Right atrium auricular region (tissue), 2 donors: ENCODE measurements around the gene AATK. TPM values are rescaled to one million over a fixed set of nuclear protein-coding genes. Genes with fewer than 3 reads are reported as not detected.
A peak's percentile ranks its signal among the peaks of the same experiment; 100 is the strongest.

Source experiments
- DNase-seq: peaks from one replicate; pipeline ENCODE4 v3.0.0-alpha.2; 2019; ENCODE audit warnings: low spot score
- H3K27ac ChIP-seq, 2 donors: fragments of 200-600 bp; sonication (generic); 1 replicate in 1 of 2; 2 replicates in 1 of 2; pipeline ENCODE4 v1.5.1; 2016 to 2019
- H3K27me3 ChIP-seq, 2 donors: fragments of 200-600 bp; sonication (generic); one replicate each; pipeline versions ENCODE4 v1.5.1 to v1.6.0; 2017 to 2019
- H3K36me3 ChIP-seq: fragments of 200-600 bp; sonication (generic); one replicate; pipeline ENCODE4 v1.5.1; 2016
- H3K4me1 ChIP-seq, 2 donors: fragments of 200-600 bp; sonication (generic); one replicate each; pipeline versions ENCODE4 v1.5.1 to v1.6.0; 2017 to 2019
- H3K4me3 ChIP-seq, 2 donors: fragments of 200-600 bp; sonication (generic); 1 replicate in 1 of 2; 2 replicates in 1 of 2; pipeline ENCODE4 v1.5.1; 2017 to 2019; ENCODE audit warnings: mild to moderate bottlenecking in 1 of 2, moderate library complexity in 1 of 2
- H3K9me3 ChIP-seq, 2 donors: fragments of 200-600 bp; sonication (generic); one replicate each; pipeline ENCODE4 v1.5.1; 2019
- CTCF ChIP-seq, 2 donors: fragments of 200-600 bp; sonication (generic); IDR thresholded peaks; one replicate each; pipeline ENCODE4 v1.5.1; 2019; ENCODE audit warnings: antibody characterized with exemption in 2 of 2
- total RNA-seq, 2 donors: library from RNA; depleted of rRNA; stranded (reverse); fragments of >200 nt; gene quantifications; one replicate each; pipeline ENCODE4 v1.1.0, GENCODE V29; 2016

The AATK gene
- total RNA-seq, 2 donors from 2014 or later: 5.4 to 6.5 TPM

- no peaks in the 10 kb centered on the region for H3K36me3 ChIP-seq
- H3K4me1 ChIP-seq: no peaks in the 10 kb centered on the region
- H3K27me3 ChIP-seq: no peaks in the 10 kb centered on the region
- no peak for DNase-seq
- H3K27ac ChIP-seq: no peak overlapping the region
- TF ChIP-seq CTCF (IDR thresholded peaks at IDR 0.05): no peak
- H3K4me3 ChIP-seq: no peak overlapping the region
- H3K9me3 ChIP-seq: no peaks in the 10 kb centered on the region
Measured at GRCh38 chr17:81192386-81193050, 26.5 kb upstream of the AATK start.

DNA sequence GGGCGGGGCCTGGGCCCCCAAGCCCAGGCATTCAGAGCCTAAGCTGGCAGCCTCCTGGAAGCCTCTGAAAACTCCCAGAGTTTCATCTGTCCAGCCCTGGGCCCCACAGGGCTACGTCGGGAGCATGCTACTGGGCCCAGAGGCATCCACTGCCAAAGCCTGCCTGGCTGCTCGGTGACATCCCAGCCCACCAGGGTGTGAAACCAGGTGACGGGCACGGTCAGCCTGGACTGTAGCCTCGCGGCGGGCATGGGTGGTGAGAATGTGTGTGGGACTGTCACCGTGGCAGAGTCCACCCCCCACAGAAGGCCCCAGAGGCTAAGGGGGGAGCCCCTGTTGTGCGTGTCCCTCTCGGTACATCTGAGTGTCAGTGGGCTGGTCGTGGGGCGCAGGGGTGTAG lies 25.6 kb upstream of the AATK start:
- Histone ChIP-seq H3K9me3 (no peaks in the 10 kb centered on the region), H3K27ac (no peak overlapping the region), H3K4me1 (no peaks in the 10 kb centered on the region), H3K27me3 (no peaks in the 10 kb centered on the region), H3K36me3 (no peaks in the 10 kb centered on the region), H3K4me3 (no peak overlapping the region)
- no peak for DNase-seq
- no peak for TF ChIP-seq CTCF (IDR thresholded peaks at IDR 0.05)

- no peaks in the 10 kb centered on the region for H3K27me3 ChIP-seq
- no peak overlapping the region for H3K27ac ChIP-seq
- DNase-seq: no peak
- no peaks in the 10 kb centered on the region for H3K36me3 ChIP-seq
- no peak overlapping the region for H3K4me3 ChIP-seq
- H3K9me3 ChIP-seq: no peaks in the 10 kb centered on the region
- TF ChIP-seq CTCF (IDR thresholded peaks at IDR 0.05): no peak
- no peaks in the 10 kb centered on the region for H3K4me1 ChIP-seq
Measured at GRCh38 chr17:81191116-81191515, 25.1 kb upstream of the AATK start.

DNA sequence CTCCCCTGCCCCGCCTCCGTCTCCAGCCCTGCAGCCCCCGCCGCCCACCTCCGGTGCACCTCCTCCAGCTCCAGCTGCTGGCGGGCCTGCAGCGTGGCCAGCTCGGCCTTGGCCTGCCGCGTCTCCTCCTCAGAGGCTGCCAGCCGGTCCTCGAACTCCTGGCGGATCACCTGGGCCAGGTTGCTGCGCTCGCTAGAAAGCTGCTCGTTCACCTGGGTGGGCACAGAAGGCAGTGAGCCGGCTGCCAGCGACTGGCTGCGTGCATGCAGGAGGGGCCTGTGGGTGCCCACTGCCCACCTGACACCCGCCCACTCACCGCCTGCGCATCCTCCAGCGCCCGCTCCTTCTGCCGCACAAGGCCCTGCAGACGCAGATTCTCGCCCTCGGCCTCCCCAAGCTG lies 24.6 kb upstream of the AATK start:
- H3K27ac ChIP-seq: no peak overlapping the region
- no peaks in the 10 kb centered on the region for H3K4me1 ChIP-seq
- TF ChIP-seq CTCF (IDR thresholded peaks at IDR 0.05): no peak
- no peak for DNase-seq
- H3K4me3 ChIP-seq: no peak overlapping the region
- no peaks in the 10 kb centered on the region for H3K36me3 ChIP-seq
- H3K27me3 ChIP-seq: no peaks in the 10 kb centered on the region
- H3K9me3 ChIP-seq: no peaks in the 10 kb centered on the region

DNA sequence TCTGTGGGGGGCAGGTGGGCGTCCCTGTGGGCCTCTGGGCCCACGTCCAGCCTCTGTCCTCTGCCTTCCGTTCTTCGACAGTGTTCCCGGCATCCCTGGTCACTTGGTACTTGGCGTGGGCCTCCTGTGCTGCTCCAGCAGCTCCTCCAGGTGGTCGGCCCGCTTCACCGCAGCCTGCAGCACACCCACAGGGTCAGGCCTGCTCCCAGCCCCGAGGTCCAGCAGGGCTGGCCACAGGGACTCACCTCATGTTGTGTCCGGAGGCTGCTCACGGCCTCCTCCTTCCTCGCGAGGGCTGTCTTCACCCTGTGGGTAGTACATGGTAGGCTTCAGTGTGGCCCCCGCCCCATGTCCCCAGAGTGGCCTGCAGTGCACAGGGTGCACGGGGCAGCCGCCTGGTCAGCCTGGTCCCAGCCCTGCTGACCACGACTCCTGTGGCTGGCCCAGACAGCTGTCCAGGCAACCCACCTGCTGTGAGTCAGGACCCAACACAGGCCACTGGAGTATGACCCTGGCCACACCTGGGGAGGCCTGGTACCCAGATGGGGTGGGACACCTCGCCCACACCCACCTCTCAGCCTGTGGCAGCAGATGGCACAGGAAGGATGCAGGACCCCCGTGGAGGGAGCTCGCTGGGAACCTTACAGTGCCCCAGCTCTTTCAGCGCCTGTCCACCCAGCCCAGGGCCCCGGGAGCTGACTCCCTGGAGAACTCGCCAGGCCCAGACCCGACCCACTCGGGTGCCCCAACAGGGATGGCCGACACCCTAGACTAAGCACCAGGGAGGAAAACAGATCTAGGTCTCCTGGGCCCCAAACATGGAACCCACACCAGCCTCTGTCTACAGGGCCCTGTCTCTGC lies 23.9 kb upstream of the AATK start:
- no peak for DNase-seq
- Histone ChIP-seq H3K36me3 (no peaks in the 10 kb centered on the region), H3K27ac (no peak overlapping the region), H3K4me3 (no peak overlapping the region), H3K27me3 (no peaks in the 10 kb centered on the region), H3K4me1 (no peaks in the 10 kb centered on the region), H3K9me3 (no peaks in the 10 kb centered on the region)
- TF ChIP-seq CTCF (IDR thresholded peaks at IDR 0.05): peak in 1 of 2 donors; percentile 26
